K562 (cell line): Measurements from ENCODE around the gene CENPC. TPM values are rescaled to one million over a fixed set of nuclear protein-coding genes. Genes with fewer than 3 reads are reported as not detected.
A peak's percentile ranks its signal among the peaks of the same experiment; 100 is the strongest.

Experiments
- BRCA1 ChIP-seq, 2 experiments: fragments of 450-650 bp in 1 of 2; sonication (generic) in 1 of 2; formaldehyde crosslinking in 1 of 2; IDR thresholded peaks; 2 replicates each; pipeline versions ENCODE4 v1.5.0 to v1.6.1; 2017 to 2020; ENCODE audit warnings: mild to moderate bottlenecking in 1 of 2, missing genetic modification reagents in 1 of 2
- CHD2 ChIP-seq: IDR thresholded peaks from 2 replicates; pipeline ENCODE4 v1.6.1; 2011; ENCODE audit warnings: low read depth, low read length
- CSDE1 ChIP-seq, 2 experiments: fragments of 450-650 bp; IDR thresholded peaks; 2 replicates each; pipeline ENCODE4 v1.6.1; 2016; ENCODE audit warnings: mild to moderate bottlenecking in 1 of 2
- GABPB1 ChIP-seq: sonication (generic); formaldehyde crosslinking; IDR thresholded peaks from 2 replicates; pipeline ENCODE4 v1.8.0; 2022; ENCODE audit warnings: mild to moderate bottlenecking, missing genetic modification reagents
- HDAC6 ChIP-seq: IDR thresholded peaks from 2 replicates; pipeline ENCODE4 v1.6.1; 2012; ENCODE audit warnings: low read depth, mild to moderate bottlenecking, control low read depth, inconsistent platforms, low read length, moderate library complexity
- KLF13 ChIP-seq: fragments of 450-650 bp; IDR thresholded peaks from 2 replicates; pipeline ENCODE4 v1.6.1; 2016; ENCODE audit warnings: missing genetic modification characterization, low read depth, mild to moderate bottlenecking, missing compliant biosample characterization, moderate library complexity, borderline replicate concordance
- MYC ChIP-seq, 2 experiments: fragments of 250-450 bp in 1 of 2; sonication (Bioruptor Pico) in 1 of 2; IDR thresholded peaks; 2 replicates each; pipeline versions ENCODE4 v1.5.1 to v1.6.1; 2012 to 2021; ENCODE audit warnings: low read depth in 2 of 2, borderline replicate concordance in 1 of 2, improper control_type of control experiment in 1 of 2, low read length in 1 of 2, mild to moderate bottlenecking in 1 of 2, moderate library complexity in 1 of 2
- NFXL1 ChIP-seq: fragments of 450-650 bp; formaldehyde crosslinking; IDR thresholded peaks from 2 replicates; pipeline ENCODE4 v1.4.0; 2021; ENCODE audit warnings: mild to moderate bottlenecking
- NR2C2 ChIP-seq, 2 experiments: fragments of 200-800 bp in 1 of 2; sonication (Bioruptor generic) in 1 of 2; sonication (generic) in 1 of 2; formaldehyde crosslinking in 1 of 2; IDR thresholded peaks; 2 replicates each; pipeline versions ENCODE4 v1.6.1 to v1.8.0; 2016 to 2022; ENCODE audit warnings: mild to moderate bottlenecking in 1 of 2, missing compliant biosample characterization in 1 of 2, missing genetic modification characterization in 1 of 2, missing genetic modification reagents in 1 of 2
- PHF21A ChIP-seq: fragments of 450-650 bp; IDR thresholded peaks from 2 replicates; pipeline ENCODE4 v1.6.1; 2017; ENCODE audit warnings: low read depth, borderline replicate concordance
- RCOR1 ChIP-seq, 2 experiments: IDR thresholded peaks; 2 replicates each; pipeline ENCODE4 v1.6.1; 2012; ENCODE audit warnings: low read depth in 2 of 2, low read length in 2 of 2, borderline replicate concordance in 1 of 2, improper control_type of control experiment in 1 of 2
- SOX6 ChIP-seq: fragments of 450-650 bp; IDR thresholded peaks from 2 replicates; pipeline ENCODE4 v1.6.1; 2014; ENCODE audit warnings: mild to moderate bottlenecking
- SREBF2 ChIP-seq: sonication (generic); formaldehyde crosslinking; IDR thresholded peaks from 2 replicates; pipeline ENCODE4 v1.4.0; 2020; ENCODE audit warnings: mild to moderate bottlenecking, missing genetic modification reagents
- TARDBP ChIP-seq: fragments of 450-650 bp; IDR thresholded peaks from 2 replicates; pipeline ENCODE4 v1.6.1; 2016
- WHSC1 ChIP-seq: IDR thresholded peaks from one replicate; pipeline ENCODE4 v1.6.1; 2012; ENCODE audit warnings: low read length, control low read depth, inconsistent platforms
- ZNF436 ChIP-seq: fragments of 250-450, 450-650 bp; sonication (Bioruptor Pico); formaldehyde crosslinking; IDR thresholded peaks from 2 replicates; pipeline ENCODE4 v1.7.0; 2020; ENCODE audit warnings: mild to moderate bottlenecking
- polyA plus RNA-seq, 8 experiments: library from polyadenylated mRNA; depleted of rRNA in 4 of 8; stranded (reverse) in 5 of 8; unstranded in 3 of 8; fragments of >200 nt; fragmentation: Nextera tagmentation in 2 of 8; fragmentation: Illumina TruSeq in 1 of 8; extraction: Ambion mirVana in 2 of 8; extraction: Trizol in 1 of 8; gene quantifications; 2 replicates each; pipeline versions ENCODE4 v1.2.1 to v1.2.3, GENCODE V29; 2011 to 2014; ENCODE audit warnings: inconsistent platforms in 1 of 8, missing spikeins in 1 of 8
- total RNA-seq, 7 experiments: library from RNA; depleted of rRNA in 6 of 7; stranded (reverse); fragments of >200 nt in 6 of 7; fragmentation: Illumina TruSeq in 2 of 7; extraction: Trizol in 2 of 7; gene quantifications; 2 replicates each; pipeline versions ENCODE4 v1.2.1 to v1.2.3, GENCODE V29; 2011 to 2021; ENCODE audit warnings: low replicate concordance in 1 of 7
- TF ChIP-seq, protein P1 (sequence below): sonication (generic); formaldehyde crosslinking; IDR thresholded peaks from 2 replicates; pipeline ENCODE4 v1.8.0; 2022; ENCODE audit warnings: mild to moderate bottlenecking, missing genetic modification reagents
- TF ChIP-seq, protein P2 (sequence below), 2 experiments: fragments of 200-800 bp in 1 of 2; sonication (Bioruptor generic) in 1 of 2; sonication (generic) in 1 of 2; formaldehyde crosslinking in 1 of 2; IDR thresholded peaks in 1 of 2; conservative IDR thresholded peaks in 1 of 2; 2 replicates each; pipeline versions ENCODE4 v1.5.0 to v1.6.1; 2016 to 2020; ENCODE audit warnings: missing compliant biosample characterization in 1 of 2, missing genetic modification characterization in 1 of 2, missing genetic modification reagents in 1 of 2
- TF ChIP-seq, protein P3 (sequence below): fragments of 200-400 bp; formaldehyde crosslinking; IDR thresholded peaks from 2 replicates; pipeline ENCODE4 v1.6.1; 2017; ENCODE audit warnings: mild to moderate bottlenecking, low read depth, low read length, moderate library complexity
- TF ChIP-seq, protein P4 (sequence below): fragments of 250-450 bp; sonication (Bioruptor Pico); IDR thresholded peaks from 2 replicates; pipeline ENCODE4 v1.5.0; 2021

CENPC gene
- total and polyA plus RNA-seq, 9 of the 15 experiments (the other 6 are each of a cell fraction or from before 2014, with no cell fraction given) = 18.1 to 48.5 (median 30.8) TPM

DNA sequence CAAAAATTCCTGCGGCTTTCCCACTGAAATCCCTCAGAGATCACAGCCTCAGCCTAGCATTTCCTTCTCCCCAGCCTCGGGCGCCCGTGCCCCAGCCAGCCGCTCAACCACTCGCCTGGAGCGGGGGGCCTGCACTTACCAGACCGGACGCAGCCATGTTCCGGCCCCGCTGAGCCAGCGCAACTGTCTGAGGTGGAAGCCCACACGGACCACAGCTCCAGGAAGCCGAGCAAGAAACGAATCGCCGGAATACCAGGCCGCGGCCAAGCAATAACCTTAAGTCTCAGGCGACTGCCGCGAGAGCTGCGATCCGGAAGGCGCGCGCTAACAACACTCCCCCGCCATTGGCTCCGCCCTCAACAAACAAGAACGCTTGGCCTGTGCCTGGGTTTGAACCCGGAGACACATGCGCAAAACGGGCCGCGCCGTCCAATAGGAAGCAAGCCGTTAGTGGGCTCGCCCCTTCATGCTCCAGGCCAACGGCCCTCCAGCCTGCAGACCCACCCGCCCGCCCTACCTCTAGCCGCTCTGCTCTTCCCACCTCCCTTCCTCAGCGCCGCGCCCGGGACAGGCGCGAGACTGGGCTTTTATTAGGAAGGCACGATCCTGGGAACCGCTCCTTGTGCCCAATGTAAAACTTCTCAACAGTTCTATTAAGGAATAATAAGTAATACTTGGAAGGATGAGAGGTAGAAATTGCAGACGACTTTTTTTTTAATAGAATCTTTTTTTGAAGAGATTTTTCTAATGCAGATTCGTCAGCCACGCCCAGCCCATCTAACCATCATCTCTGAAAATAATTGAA, at the start of gene CENPC (continued):
- TF ChIP-seq, protein P1, sequence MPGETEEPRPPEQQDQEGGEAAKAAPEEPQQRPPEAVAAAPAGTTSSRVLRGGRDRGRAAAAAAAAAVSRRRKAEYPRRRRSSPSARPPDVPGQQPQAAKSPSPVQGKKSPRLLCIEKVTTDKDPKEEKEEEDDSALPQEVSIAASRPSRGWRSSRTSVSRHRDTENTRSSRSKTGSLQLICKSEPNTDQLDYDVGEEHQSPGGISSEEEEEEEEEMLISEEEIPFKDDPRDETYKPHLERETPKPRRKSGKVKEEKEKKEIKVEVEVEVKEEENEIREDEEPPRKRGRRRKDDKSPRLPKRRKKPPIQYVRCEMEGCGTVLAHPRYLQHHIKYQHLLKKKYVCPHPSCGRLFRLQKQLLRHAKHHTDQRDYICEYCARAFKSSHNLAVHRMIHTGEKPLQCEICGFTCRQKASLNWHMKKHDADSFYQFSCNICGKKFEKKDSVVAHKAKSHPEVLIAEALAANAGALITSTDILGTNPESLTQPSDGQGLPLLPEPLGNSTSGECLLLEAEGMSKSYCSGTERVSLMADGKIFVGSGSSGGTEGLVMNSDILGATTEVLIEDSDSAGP (CRISPR knock-in tag) = no peak; the same call in 1 of the 2 replicates
- TF ChIP-seq TARDBP = no peak
- TF ChIP-seq, protein P2, sequence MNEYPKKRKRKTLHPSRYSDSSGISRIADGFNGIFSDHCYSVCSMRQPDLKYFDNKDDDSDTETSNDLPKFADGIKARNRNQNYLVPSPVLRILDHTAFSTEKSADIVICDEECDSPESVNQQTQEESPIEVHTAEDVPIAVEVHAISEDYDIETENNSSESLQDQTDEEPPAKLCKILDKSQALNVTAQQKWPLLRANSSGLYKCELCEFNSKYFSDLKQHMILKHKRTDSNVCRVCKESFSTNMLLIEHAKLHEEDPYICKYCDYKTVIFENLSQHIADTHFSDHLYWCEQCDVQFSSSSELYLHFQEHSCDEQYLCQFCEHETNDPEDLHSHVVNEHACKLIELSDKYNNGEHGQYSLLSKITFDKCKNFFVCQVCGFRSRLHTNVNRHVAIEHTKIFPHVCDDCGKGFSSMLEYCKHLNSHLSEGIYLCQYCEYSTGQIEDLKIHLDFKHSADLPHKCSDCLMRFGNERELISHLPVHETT (CRISPR knock-in tag; conservative IDR thresholded peaks at IDR 0.05 in 1 of 2, IDR thresholded peaks at IDR 0.05 in 1 of 2) = no peak
- TF ChIP-seq SOX6 = peak; percentile 52
- no peak for TF ChIP-seq SREBF2 (CRISPR knock-in tag)
- TF ChIP-seq CHD2 = peak; percentile 96
- TF ChIP-seq KLF13 (tag) = no peak
- peak; percentile 85 for TF ChIP-seq GABPB1 (CRISPR knock-in tag)
- no peak for TF ChIP-seq NFXL1
- TF ChIP-seq MYC (IDR thresholded peaks at IDR 0.05; ENCODE audit: low read depth, low read length) = peak; percentile 70; the same call in 1 of the 2 replicates
- 0 out of 2 replicates have a peak, but pooled peaks have one; percentile 31 for TF ChIP-seq MYC (CRISPR knock-in tag; IDR thresholded peaks at IDR 0.05; ENCODE audit: borderline replicate concordance, low read depth)
- TF ChIP-seq RCOR1 (IDR thresholded peaks at IDR 0.05; ENCODE audit: borderline replicate concordance in 1 of 2, low read depth in 2 of 2, low read length in 2 of 2) = peak in 1 of 2 experiments; percentile 33; a peak in 1 of 4 replicates
- TF ChIP-seq, protein P3, sequence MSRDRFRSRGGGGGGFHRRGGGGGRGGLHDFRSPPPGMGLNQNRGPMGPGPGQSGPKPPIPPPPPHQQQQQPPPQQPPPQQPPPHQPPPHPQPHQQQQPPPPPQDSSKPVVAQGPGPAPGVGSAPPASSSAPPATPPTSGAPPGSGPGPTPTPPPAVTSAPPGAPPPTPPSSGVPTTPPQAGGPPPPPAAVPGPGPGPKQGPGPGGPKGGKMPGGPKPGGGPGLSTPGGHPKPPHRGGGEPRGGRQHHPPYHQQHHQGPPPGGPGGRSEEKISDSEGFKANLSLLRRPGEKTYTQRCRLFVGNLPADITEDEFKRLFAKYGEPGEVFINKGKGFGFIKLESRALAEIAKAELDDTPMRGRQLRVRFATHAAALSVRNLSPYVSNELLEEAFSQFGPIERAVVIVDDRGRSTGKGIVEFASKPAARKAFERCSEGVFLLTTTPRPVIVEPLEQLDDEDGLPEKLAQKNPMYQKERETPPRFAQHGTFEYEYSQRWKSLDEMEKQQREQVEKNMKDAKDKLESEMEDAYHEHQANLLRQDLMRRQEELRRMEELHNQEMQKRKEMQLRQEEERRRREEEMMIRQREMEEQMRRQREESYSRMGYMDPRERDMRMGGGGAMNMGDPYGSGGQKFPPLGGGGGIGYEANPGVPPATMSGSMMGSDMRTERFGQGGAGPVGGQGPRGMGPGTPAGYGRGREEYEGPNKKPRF = no peak
- TF ChIP-seq HDAC6 = no peak
- TF ChIP-seq NR2C2 (CRISPR knock-in tag; IDR thresholded peaks at IDR 0.05) = no peak
- TF ChIP-seq NR2C2 (tag; IDR thresholded peaks at IDR 0.05) = peak; percentile 69
- no peak for TF ChIP-seq BRCA1 (IDR thresholded peaks at IDR 0.05)
- TF ChIP-seq BRCA1 (CRISPR knock-in tag; IDR thresholded peaks at IDR 0.05) = no peak
- no peak for TF ChIP-seq WHSC1
- TF ChIP-seq, protein P4, sequence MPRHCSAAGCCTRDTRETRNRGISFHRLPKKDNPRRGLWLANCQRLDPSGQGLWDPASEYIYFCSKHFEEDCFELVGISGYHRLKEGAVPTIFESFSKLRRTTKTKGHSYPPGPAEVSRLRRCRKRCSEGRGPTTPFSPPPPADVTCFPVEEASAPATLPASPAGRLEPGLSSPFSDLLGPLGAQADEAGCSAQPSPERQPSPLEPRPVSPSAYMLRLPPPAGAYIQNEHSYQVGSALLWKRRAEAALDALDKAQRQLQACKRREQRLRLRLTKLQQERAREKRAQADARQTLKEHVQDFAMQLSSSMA = no peak
- TF ChIP-seq PHF21A = 0 out of 2 replicates have a peak, but pooled peaks have one; percentile 51
- TF ChIP-seq CSDE1 (IDR thresholded peaks at IDR 0.05) = no peak
- no peak for TF ChIP-seq ZNF436
